Measurements from ENCODE around the gene LSM2.

DNA sequence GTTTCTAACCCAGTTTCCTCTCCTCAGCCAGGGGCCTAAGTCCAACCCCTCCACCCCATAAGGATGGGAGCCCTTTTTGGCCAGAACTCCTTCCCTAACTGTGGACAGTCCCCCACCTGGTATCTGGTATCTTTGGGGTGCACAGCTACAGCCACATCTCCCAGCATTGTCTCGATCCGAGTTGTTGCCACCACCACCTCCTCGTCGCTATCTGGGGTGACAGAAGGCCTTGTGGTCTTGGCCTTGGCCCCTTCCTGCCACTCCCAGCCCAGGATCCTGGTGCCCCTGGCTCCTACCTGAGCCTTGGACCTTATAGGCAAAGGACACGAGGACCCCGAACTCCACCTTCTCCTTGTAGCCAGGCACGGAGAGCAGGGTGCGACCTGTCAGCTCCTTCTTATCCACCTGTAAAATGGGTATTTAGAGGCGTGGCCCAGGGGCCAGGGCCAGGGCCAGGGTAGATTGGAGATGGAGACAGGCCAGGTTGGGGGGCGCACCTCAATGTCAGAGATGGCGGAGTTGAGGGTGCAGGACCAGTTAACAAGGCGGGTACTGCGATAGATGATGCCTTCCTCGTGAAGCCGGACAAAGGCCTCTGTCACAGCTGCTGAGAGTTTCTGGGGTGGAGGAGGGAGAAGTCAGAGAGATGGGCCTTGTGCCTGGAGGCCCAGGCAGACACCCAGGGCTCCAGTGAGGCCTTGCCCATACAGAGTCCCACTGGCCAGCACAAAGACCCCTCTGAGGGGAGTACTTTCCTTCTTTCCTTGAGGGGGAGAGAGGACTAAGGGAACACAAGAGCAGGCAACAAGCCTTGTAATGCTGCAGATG lies 22.5 kb downstream of the LSM2 start:
- TF ChIP-seq, protein P1, sequence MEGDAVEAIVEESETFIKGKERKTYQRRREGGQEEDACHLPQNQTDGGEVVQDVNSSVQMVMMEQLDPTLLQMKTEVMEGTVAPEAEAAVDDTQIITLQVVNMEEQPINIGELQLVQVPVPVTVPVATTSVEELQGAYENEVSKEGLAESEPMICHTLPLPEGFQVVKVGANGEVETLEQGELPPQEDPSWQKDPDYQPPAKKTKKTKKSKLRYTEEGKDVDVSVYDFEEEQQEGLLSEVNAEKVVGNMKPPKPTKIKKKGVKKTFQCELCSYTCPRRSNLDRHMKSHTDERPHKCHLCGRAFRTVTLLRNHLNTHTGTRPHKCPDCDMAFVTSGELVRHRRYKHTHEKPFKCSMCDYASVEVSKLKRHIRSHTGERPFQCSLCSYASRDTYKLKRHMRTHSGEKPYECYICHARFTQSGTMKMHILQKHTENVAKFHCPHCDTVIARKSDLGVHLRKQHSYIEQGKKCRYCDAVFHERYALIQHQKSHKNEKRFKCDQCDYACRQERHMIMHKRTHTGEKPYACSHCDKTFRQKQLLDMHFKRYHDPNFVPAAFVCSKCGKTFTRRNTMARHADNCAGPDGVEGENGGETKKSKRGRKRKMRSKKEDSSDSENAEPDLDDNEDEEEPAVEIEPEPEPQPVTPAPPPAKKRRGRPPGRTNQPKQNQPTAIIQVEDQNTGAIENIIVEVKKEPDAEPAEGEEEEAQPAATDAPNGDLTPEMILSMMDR (IDR thresholded peaks at IDR 0.05) = no peak
- no peak for TF ChIP-seq POLR2A (IDR thresholded peaks at IDR 0.05)
